HG02943 (cell line): ENCODE measurements around the gene TNS1.
"Not testable (repeated sequence)": the region's sequence is repeated elsewhere in the genome, so short reads cannot be mapped to it uniquely, and the experiment has no call there.

Experiments used
- ATAC-seq: cut with Tn5 transposase; IDR thresholded peaks from one replicate; pipeline ENCODE4 v1.9.1; 2021; ENCODE audit warnings: mild to moderate bottlenecking, low read depth, moderate library complexity; ENCODE audit not compliant: unreplicated experiment

TNS1 gene

GRCh38 chr2:218030409-218031195 is 27.8 kb upstream of the TNS1 start:
- no peak for ATAC-seq

- no peak for ATAC-seq
These were observed 26.9 kb upstream of the TNS1 start for GRCh38 chr2:218029366-218030360.

- no peak for ATAC-seq
These were observed 26.0 kb upstream of the TNS1 start for GRCh38 chr2:218028562-218029348.

- no peak for ATAC-seq
These were observed 25.3 kb upstream of the TNS1 start for GRCh38 chr2:218028189-218028495.

GRCh38 chr2:218027426-218028188 is 24.8 kb upstream of the TNS1 start:
- ATAC-seq, result no peak

- no peak for ATAC-seq
These were observed 24.1 kb upstream of the TNS1 start for GRCh38 chr2:218026676-218027425.

- ATAC-seq, result no peak
These were observed 23.4 kb upstream of the TNS1 start for GRCh38 chr2:218026244-218026643.

GRCh38 chr2:218024871-218025270 is 22.1 kb upstream of the TNS1 start:
- ATAC-seq, result no peak

GRCh38 chr2:218024336-218024735 is 21.5 kb upstream of the TNS1 start:
- no peak for ATAC-seq

- ATAC-seq, result no peak
These were observed 20.8 kb upstream of the TNS1 start for GRCh38 chr2:218023636-218024035.

GRCh38 chr2:218022851-218023530 is 20.2 kb upstream of the TNS1 start:
- no peak for ATAC-seq

GRCh38 chr2:218022131-218022850 is 19.5 kb upstream of the TNS1 start:
- no peak for ATAC-seq

- no peak for ATAC-seq
These were observed 18.8 kb upstream of the TNS1 start for GRCh38 chr2:218021536-218022071.

- ATAC-seq, result no peak
These were observed 18.3 kb upstream of the TNS1 start for GRCh38 chr2:218020966-218021535.

GRCh38 chr2:218020281-218020680 is 17.5 kb upstream of the TNS1 start:
- ATAC-seq, result no peak

- no peak for ATAC-seq
These were observed 16.7 kb upstream of the TNS1 start for GRCh38 chr2:218019411-218020060.

GRCh38 chr2:218018842-218019125 is 16.0 kb upstream of the TNS1 start:
- not testable (repeated sequence) for ATAC-seq
